Fibroblast of skin of left biceps (primary cell): ENCODE measurements around the gene LDLRAD4.

Experiments
- DNase-seq, 2 experiments: peaks; one replicate each; pipeline ENCODE4 v3.0.0-alpha.2; 2013; ENCODE audit warnings: low read depth in 2 of 2

LDLRAD4 gene

GRCh38 chr18:13536578-13536977, 318.0 kb downstream of the LDLRAD4 start:
- DNase-seq: no peak

GRCh38 chr18:13537022-13537780, 318.6 kb downstream of the LDLRAD4 start:
- DNase-seq: no peak

GRCh38 chr18:13538630-13539029, 320.1 kb downstream of the LDLRAD4 start:
- DNase-seq: no peak

- DNase-seq: no peak
These were observed 320.5 kb downstream of the LDLRAD4 start for GRCh38 chr18:13539050-13539449.

GRCh38 chr18:13539843-13540476, 321.4 kb downstream of the LDLRAD4 start:
- no peak for DNase-seq

GRCh38 chr18:13540477-13541182, 322.1 kb downstream of the LDLRAD4 start:
- DNase-seq: no peak

GRCh38 chr18:13541621-13542519, 323.3 kb downstream of the LDLRAD4 start:
- no peak for DNase-seq

- DNase-seq: no peak
These were observed 323.9 kb downstream of the LDLRAD4 start for GRCh38 chr18:13542520-13542847.

- no peak for DNase-seq
These were observed 324.6 kb downstream of the LDLRAD4 start for GRCh38 chr18:13543144-13543543.

- DNase-seq: no peak
These were observed 325.5 kb downstream of the LDLRAD4 start for GRCh38 chr18:13543811-13544732.

GRCh38 chr18:13544953-13545352, 326.4 kb downstream of the LDLRAD4 start:
- no peak for DNase-seq

- DNase-seq: no peak
These were observed 327.0 kb downstream of the LDLRAD4 start for GRCh38 chr18:13545514-13545913.

GRCh38 chr18:13545955-13546354, 327.4 kb downstream of the LDLRAD4 start:
- DNase-seq: no peak

- no peak for DNase-seq
These were observed 328.1 kb downstream of the LDLRAD4 start for GRCh38 chr18:13546638-13547037.

GRCh38 chr18:13547347-13547746, 328.8 kb downstream of the LDLRAD4 start:
- DNase-seq: no peak

- no peak for DNase-seq
These were observed 329.7 kb downstream of the LDLRAD4 start for GRCh38 chr18:13548106-13548819.

- no peak for DNase-seq
These were observed 330.7 kb downstream of the LDLRAD4 start for GRCh38 chr18:13548966-13549879.

- no peak for DNase-seq
These were observed 331.3 kb downstream of the LDLRAD4 start for GRCh38 chr18:13549880-13550232.
